Adipocyte (in vitro differentiated cells): ENCODE measurements around the gene TRPV6.

ENCODE experiments used
- DNase-seq: peaks from one replicate; pipeline ENCODE4 v3.0.0-alpha.2; 2015; ENCODE audit warnings: low read depth
- H3K27me3 ChIP-seq: replicated peaks from 2 replicates; pipeline ENCODE4 v1.7.0; 2013; ENCODE audit warnings: mild to moderate bottlenecking, low read length, moderate library complexity; ENCODE audit not compliant: control insufficient read depth, insufficient read depth
- H3K36me3 ChIP-seq: 2 replicates; pipeline ENCODE4 v1.7.0; 2013; ENCODE audit warnings: low read length, mild to moderate bottlenecking, moderate library complexity; ENCODE audit not compliant: control insufficient read depth, insufficient read depth, severe bottlenecking
- H3K4me1 ChIP-seq: 2 replicates; pipeline ENCODE4 v1.7.0; 2013; ENCODE audit warnings: mild to moderate bottlenecking, low read length, moderate library complexity; ENCODE audit not compliant: control insufficient read depth, insufficient read depth
- H3K4me3 ChIP-seq: 2 replicates; pipeline ENCODE4 v1.7.0; 2013; ENCODE audit warnings: mild to moderate bottlenecking, low read length, moderate library complexity
- H3K9ac ChIP-seq: 2 replicates; pipeline ENCODE4 v1.7.0; 2013; ENCODE audit warnings: mild to moderate bottlenecking, low read length, moderate library complexity
- H3K9me3 ChIP-seq: 2 replicates; pipeline ENCODE4 v1.7.0; 2013; ENCODE audit warnings: mild to moderate bottlenecking, low read length, moderate library complexity; ENCODE audit not compliant: control insufficient read depth

The TRPV6 gene

GRCh38 chr7:142856565-142857245 lies 28.8 kb downstream of the TRPV6 start:
- DNase-seq: no peak
- Histone ChIP-seq H3K4me3 (no peak overlapping the region), H3K4me1 (peaks cover 26% of the 10 kb centered on the region), H3K9me3 (no peaks in the 10 kb centered on the region), H3K9ac (no peak overlapping the region), H3K27me3 (peaks cover 2% of the 10 kb centered on the region), H3K36me3 (peaks cover 3% of the 10 kb centered on the region)

- peaks cover 26% of the 10 kb centered on the region for H3K4me1 ChIP-seq
- H3K9ac ChIP-seq: peak overlapping the region; percentile 79
- H3K9me3 ChIP-seq: no peaks in the 10 kb centered on the region
- H3K4me3 ChIP-seq: peak overlapping the region; percentile 92
- H3K36me3 ChIP-seq: no peaks in the 10 kb centered on the region
- H3K27me3 ChIP-seq: peaks cover 7% of the 10 kb centered on the region
- DNase-seq: peak; percentile 69
Observed at GRCh38 chr7:142855756-142856564, 29.6 kb downstream of the TRPV6 start.

- Histone ChIP-seq H3K9ac (peak overlapping the region; percentile 79), H3K9me3 (no peaks in the 10 kb centered on the region), H3K4me3 (peak overlapping the region; percentile 92), H3K4me1 (peaks cover 25% of the 10 kb centered on the region), H3K27me3 (peaks cover 15% of the 10 kb centered on the region), H3K36me3 (no peaks in the 10 kb centered on the region)
- DNase-seq: peak; percentile 35
Observed at GRCh38 chr7:142855114-142855743, 30.3 kb downstream of the TRPV6 start.

GRCh38 chr7:142854372-142855113 lies 31.0 kb downstream of the TRPV6 start, which contains the start of gene EPHB6:
Gene EPHB6 (plus strand): TSS chr7:142855076. CDS start chr7:142863228, 8,152 bp downstream.
- peak within 1 kb of the TSS; percentile 92 for H3K4me3 ChIP-seq
- peaks cover 18% of the 10 kb centered on the region for H3K27me3 ChIP-seq
- H3K9ac ChIP-seq: peak within 1 kb of the TSS; percentile 86
- peaks cover 18% of the 10 kb centered on the region for H3K4me1 ChIP-seq
- H3K9me3 ChIP-seq: no peaks in the 10 kb centered on the region
- H3K36me3 ChIP-seq: no peaks in the 10 kb centered on the region
- peak; percentile 93 for DNase-seq

GRCh38 chr7:142853739-142854371 lies 31.7 kb downstream of the TRPV6 start:
- DNase-seq: peak; percentile 83
- no peaks in the 10 kb centered on the region for H3K36me3 ChIP-seq

GRCh38 chr7:142851919-142852318 lies 33.6 kb downstream of the TRPV6 start:
- Histone ChIP-seq H3K36me3 (no peaks in the 10 kb centered on the region), H3K9ac (no peak overlapping the region), H3K4me1 (peaks cover 17% of the 10 kb centered on the region), H3K27me3 (peaks cover 18% of the 10 kb centered on the region), H3K4me3 (no peak overlapping the region), H3K9me3 (no peaks in the 10 kb centered on the region)
- no peak for DNase-seq

More at GRCh38 chr7:142853739-142854371, 31.7 kb downstream of the TRPV6 start:
- peaks cover 17% of the 10 kb centered on the region for H3K4me1 ChIP-seq
- peak overlapping the region; percentile 86 for H3K9ac ChIP-seq
- peak overlapping the region; percentile 92 for H3K4me3 ChIP-seq
- H3K27me3 ChIP-seq: peaks cover 18% of the 10 kb centered on the region
- H3K9me3 ChIP-seq: no peaks in the 10 kb centered on the region

- H3K9me3 ChIP-seq: no peaks in the 10 kb centered on the region
- no peak overlapping the region for H3K4me3 ChIP-seq
- no peak overlapping the region for H3K9ac ChIP-seq
- no peak for DNase-seq
- H3K4me1 ChIP-seq: peaks cover 16% of the 10 kb centered on the region
- no peaks in the 10 kb centered on the region for H3K36me3 ChIP-seq
- H3K27me3 ChIP-seq: peaks cover 18% of the 10 kb centered on the region
Observed at GRCh38 chr7:142851269-142851668, 34.3 kb downstream of the TRPV6 start.

GRCh38 chr7:142847353-142847752 lies 38.2 kb downstream of the TRPV6 start:
- no peaks in the 10 kb centered on the region for H3K36me3 ChIP-seq
- no peaks in the 10 kb centered on the region for H3K4me1 ChIP-seq
- H3K4me3 ChIP-seq: no peak overlapping the region
- no peak for DNase-seq
- no peak overlapping the region for H3K9ac ChIP-seq
- peaks cover 18% of the 10 kb centered on the region for H3K27me3 ChIP-seq
- no peaks in the 10 kb centered on the region for H3K9me3 ChIP-seq

- no peak for DNase-seq
- Histone ChIP-seq H3K4me1 (no peaks in the 10 kb centered on the region), H3K36me3 (no peaks in the 10 kb centered on the region), H3K27me3 (no peaks in the 10 kb centered on the region), H3K4me3 (no peak overlapping the region), H3K9me3 (no peaks in the 10 kb centered on the region), H3K9ac (no peak overlapping the region)
Observed at GRCh38 chr7:142842251-142842766, 43.2 kb downstream of the TRPV6 start.

GRCh38 chr7:142838461-142839213 lies 46.9 kb downstream of the TRPV6 start:
- H3K9ac ChIP-seq: no peak overlapping the region
- H3K36me3 ChIP-seq: no peaks in the 10 kb centered on the region
- no peaks in the 10 kb centered on the region for H3K9me3 ChIP-seq
- H3K4me3 ChIP-seq: no peak overlapping the region
- no peak for DNase-seq
- no peaks in the 10 kb centered on the region for H3K4me1 ChIP-seq
- no peaks in the 10 kb centered on the region for H3K27me3 ChIP-seq
